OCI-LY7 (cell line): ENCODE measurements around the gene CTDSPL2. TPM values are rescaled to one million over a fixed set of nuclear protein-coding genes. Genes with fewer than 3 reads are reported as not detected.
A peak's percentile ranks its signal among the peaks of the same experiment; 100 is the strongest.
"Not testable (repeated sequence)": the region's sequence is repeated elsewhere in the genome, so short reads cannot be mapped to it uniquely, and the experiment has no call there.

Experiments
- BruUV-seq: library from RNA; stranded (reverse); fragments of 400-500 nt; replicated peaks from 2 replicates; lab custom pipeline; 2021; lab: Mats Ljungman, UMichigan
- CTCF ChIA-PET: fragments of 300-600 bp; sonication (Branson Sonifier 250); formaldehyde crosslinking; loops from one replicate; lab custom pipeline; 2022; ENCODE audit warnings: antibody characterized with exemption; ENCODE audit not compliant: unreplicated experiment; lab: Charles Lee
- POLR2A ChIA-PET: fragments of 300-600 bp; sonication (Branson Sonifier 250); formaldehyde crosslinking; loops from one replicate; lab custom pipeline; 2022; ENCODE audit warnings: antibody characterized with exemption; lab: Charles Lee
- DNase-seq: peaks from one replicate; pipeline ENCODE4 v3.0.0-alpha.2; 2015; ENCODE audit warnings: low spot score
- H2AFZ ChIP-seq: fragments of 200-600 bp; sonication (generic), shearing (Covaris generic); 2 replicates; pipeline ENCODE4 v1.6.1; 2014; ENCODE audit warnings: mild to moderate bottlenecking, antibody characterized with exemption, low read length, moderate library complexity
- H3K27ac ChIP-seq: fragments of 200-600 bp; sonication (generic); 2 replicates; pipeline ENCODE4 v1.5.1; 2014; ENCODE audit warnings: mixed run types, low read depth, mild to moderate bottlenecking, moderate library complexity, low read length, inconsistent platforms; ENCODE audit not compliant: poor library complexity, severe bottlenecking
- H3K36me3 ChIP-seq: fragments of 200-600 bp; sonication (generic); 2 replicates; pipeline ENCODE4 v1.6.1; 2014; ENCODE audit warnings: mild to moderate bottlenecking, antibody characterized with exemption, low read length, moderate library complexity, mixed read lengths; ENCODE audit not compliant: insufficient read depth
- H3K4me1 ChIP-seq: fragments of 200-600 bp; sonication (generic); 2 replicates; pipeline ENCODE4 v1.5.1; 2014; ENCODE audit warnings: mild to moderate bottlenecking, low read length; ENCODE audit not compliant: insufficient read depth, poor library complexity, severe bottlenecking
- H3K4me2 ChIP-seq: fragments of 200-600 bp; sonication (generic); 2 replicates; pipeline ENCODE4 v1.6.1; 2014; ENCODE audit warnings: mild to moderate bottlenecking, low read length
- H3K4me3 ChIP-seq: fragments of 200-600 bp; sonication (generic); 2 replicates; pipeline ENCODE4 v1.5.1; 2014; ENCODE audit warnings: mild to moderate bottlenecking, low read depth, low read length; ENCODE audit not compliant: poor library complexity, severe bottlenecking
- H3K79me2 ChIP-seq: fragments of 200-600 bp; sonication (generic); 2 replicates; pipeline ENCODE4 v1.6.1; 2016; ENCODE audit warnings: low read depth, mild to moderate bottlenecking, low read length, moderate library complexity, mixed read lengths; ENCODE audit not compliant: insufficient read depth
- H3K9me2 ChIP-seq: fragments of 200-600 bp; sonication (generic); 2 replicates; pipeline ENCODE4 v1.6.1; 2016; ENCODE audit warnings: mild to moderate bottlenecking, low read length, mixed read lengths; ENCODE audit not compliant: insufficient read depth
- H3K9me3 ChIP-seq: fragments of 200-600 bp; sonication (generic); 2 replicates; pipeline ENCODE4 v1.6.1; 2014; ENCODE audit warnings: mild to moderate bottlenecking, mixed run types, low read length, mixed read lengths
- H4K20me1 ChIP-seq: fragments of 200-600 bp; sonication (generic); 2 replicates; pipeline ENCODE4 v1.6.1; 2014; ENCODE audit warnings: mild to moderate bottlenecking, antibody characterized with exemption, low read length, moderate library complexity, mixed read lengths; ENCODE audit not compliant: insufficient read depth
- EZH2phosphoT487 ChIP-seq: fragments of 200-600 bp; sonication (generic); IDR thresholded peaks from 2 replicates; pipeline ENCODE4 v1.6.1; 2018; ENCODE audit warnings: low read depth, borderline replicate concordance, mild to moderate bottlenecking, mixed run types, antibody characterized with exemption, low read length, moderate library complexity, mixed read lengths
- intact Hi-C: fragments of 100-400 bp; cut with micrococcal nuclease; formaldehyde crosslinking; loops from one replicate; pipeline ENCODE4 v1.10.0; 2022; ENCODE audit not compliant: unreplicated experiment
- total RNA-seq, 2 experiments: library from RNA; depleted of rRNA in 1 of 2; stranded (reverse); fragments of >200 nt in 1 of 2; shearing (Covaris generic) in 1 of 2; gene quantifications; 2 replicates each; pipeline ENCODE4 v1.2.3, GENCODE V29; 2014 to 2022
- TF ChIP-seq, protein P1 (sequence below): fragments of 200-600 bp; sonication (generic); conservative IDR thresholded peaks from 2 replicates; pipeline ENCODE4 v1.5.1; 2014; ENCODE audit warnings: mild to moderate bottlenecking, antibody characterized with exemption, low read length, moderate library complexity, mixed read lengths

Gene CTDSPL2
- total RNA-seq, 2 experiments from 2014 or later = 88.0 to 138 TPM

DNA sequence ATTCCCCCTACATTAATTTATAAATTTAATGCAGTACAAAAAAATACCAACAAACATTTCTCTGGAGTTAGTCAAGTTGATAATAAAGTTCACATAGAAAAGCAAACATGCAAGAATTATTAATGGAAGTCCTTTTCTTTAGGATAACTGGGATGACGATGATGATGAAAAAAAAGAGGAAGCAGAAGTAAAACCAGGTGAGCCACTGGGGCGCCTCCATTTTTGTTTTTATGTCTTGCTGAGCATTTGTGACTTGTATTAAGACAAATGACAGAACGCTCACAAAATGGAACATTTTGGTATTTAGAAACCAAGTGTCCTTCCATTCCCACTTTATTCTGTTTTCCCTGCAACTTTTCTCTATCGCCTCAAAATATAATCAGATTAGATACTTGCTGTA lies 123.3 kb downstream of the CTDSPL2 start:
- DNase-seq = peak; percentile 28
- H2AFZ ChIP-seq = no peak overlapping the region
- BruUV-seq = no TSS peak
- H3K4me2 ChIP-seq = peak overlapping the region; percentile 20; the same call in 1 of the 2 replicates
- H3K4me1 ChIP-seq = peaks cover 21% of the 10 kb centered on the region
- peaks cover 82% of the 10 kb centered on the region for H3K36me3 ChIP-seq
- no peak overlapping the region for H3K27ac ChIP-seq
- H3K9me3 ChIP-seq = no peaks in the 10 kb centered on the region
- no peaks in the 10 kb centered on the region for H3K9me2 ChIP-seq
- peaks cover 64% of the 10 kb centered on the region for H3K79me2 ChIP-seq
- no peak overlapping the region for H3K4me3 ChIP-seq
- TF ChIP-seq, protein P1, sequence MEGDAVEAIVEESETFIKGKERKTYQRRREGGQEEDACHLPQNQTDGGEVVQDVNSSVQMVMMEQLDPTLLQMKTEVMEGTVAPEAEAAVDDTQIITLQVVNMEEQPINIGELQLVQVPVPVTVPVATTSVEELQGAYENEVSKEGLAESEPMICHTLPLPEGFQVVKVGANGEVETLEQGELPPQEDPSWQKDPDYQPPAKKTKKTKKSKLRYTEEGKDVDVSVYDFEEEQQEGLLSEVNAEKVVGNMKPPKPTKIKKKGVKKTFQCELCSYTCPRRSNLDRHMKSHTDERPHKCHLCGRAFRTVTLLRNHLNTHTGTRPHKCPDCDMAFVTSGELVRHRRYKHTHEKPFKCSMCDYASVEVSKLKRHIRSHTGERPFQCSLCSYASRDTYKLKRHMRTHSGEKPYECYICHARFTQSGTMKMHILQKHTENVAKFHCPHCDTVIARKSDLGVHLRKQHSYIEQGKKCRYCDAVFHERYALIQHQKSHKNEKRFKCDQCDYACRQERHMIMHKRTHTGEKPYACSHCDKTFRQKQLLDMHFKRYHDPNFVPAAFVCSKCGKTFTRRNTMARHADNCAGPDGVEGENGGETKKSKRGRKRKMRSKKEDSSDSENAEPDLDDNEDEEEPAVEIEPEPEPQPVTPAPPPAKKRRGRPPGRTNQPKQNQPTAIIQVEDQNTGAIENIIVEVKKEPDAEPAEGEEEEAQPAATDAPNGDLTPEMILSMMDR = 0 out of 2 replicates have a peak, but pooled peaks have one; percentile 32
- no peak for TF ChIP-seq EZH2phosphoT487
- ChIA-PET CTCF (no interaction called here), POLR2A (interaction anchor here (1.1 to 1.5 kb wide), 2 partner anchors 8 to 13 kb away, joined by 4 to 6 read pairs; no protein-coding TSS in a partner anchor)
- intact Hi-C loops = no loop called here
- H4K20me1 ChIP-seq = peaks cover 13% of the 10 kb centered on the region; the same call in 1 of the 2 replicates

DNA sequence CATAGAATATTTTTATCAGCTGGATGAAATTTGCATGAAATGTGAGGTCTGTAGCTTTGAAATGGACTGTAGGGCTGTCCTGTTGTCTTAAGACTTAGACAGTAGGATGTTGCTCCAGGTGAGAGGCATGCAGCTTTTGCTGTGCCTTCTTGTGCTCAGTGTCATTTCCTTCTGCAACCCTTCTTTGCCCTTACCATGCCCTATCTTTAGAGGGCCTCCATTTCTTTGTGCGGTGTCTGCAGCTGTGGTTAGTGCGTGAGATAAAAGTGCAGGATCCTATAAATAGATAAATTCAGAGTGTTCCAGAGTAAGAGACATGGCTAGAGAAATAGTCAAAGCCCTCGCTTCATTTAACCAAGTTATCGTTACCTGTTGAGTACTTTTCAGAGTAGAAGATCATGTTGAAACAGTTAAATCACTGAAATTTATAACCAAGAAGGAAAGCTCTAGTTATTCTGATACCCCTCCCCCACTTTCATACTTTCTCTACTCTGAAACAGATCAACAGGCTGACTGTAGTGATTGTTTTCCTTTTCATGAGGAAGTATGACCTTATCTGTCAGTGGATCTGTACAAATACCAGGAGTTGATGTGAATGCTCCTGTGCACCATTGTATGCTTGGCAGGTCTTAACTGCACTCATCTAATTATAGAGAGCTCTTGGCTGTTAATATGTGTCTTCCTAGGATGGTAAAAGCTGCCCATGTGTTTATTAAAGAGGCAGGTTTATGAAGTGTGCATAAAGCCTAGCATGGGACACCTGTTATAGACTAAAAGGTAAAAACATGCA lies 127.7 kb downstream of the CTDSPL2 start:
- ChIA-PET POLR2A (interaction anchor here (0.6 to 1.7 kb wide), 3 partner anchors 9 to 17 kb away, joined by 3 to 6 read pairs (median 5); no protein-coding TSS in a partner anchor), CTCF (no interaction called here)
- TF ChIP-seq, protein P1 = no peak
- no peak for TF ChIP-seq EZH2phosphoT487
- peaks cover 26% of the 10 kb centered on the region; the same call in 1 of the 2 replicates for H3K79me2 ChIP-seq
- H3K4me2 ChIP-seq = no peak overlapping the region
- H3K36me3 ChIP-seq = peaks cover 99% of the 10 kb centered on the region
- DNase-seq = no peak
- BruUV-seq = no TSS peak
- H3K27ac ChIP-seq = no peak overlapping the region
- intact Hi-C loops = no loop called here
- H3K9me2 ChIP-seq = no peaks in the 10 kb centered on the region
- peaks cover 8% of the 10 kb centered on the region; the same call in 1 of the 2 replicates for H4K20me1 ChIP-seq
- peaks cover 10% of the 10 kb centered on the region for H3K4me1 ChIP-seq
- no peaks in the 10 kb centered on the region for H3K9me3 ChIP-seq
- no peak overlapping the region for H2AFZ ChIP-seq
- H3K4me3 ChIP-seq = no peak overlapping the region

DNA sequence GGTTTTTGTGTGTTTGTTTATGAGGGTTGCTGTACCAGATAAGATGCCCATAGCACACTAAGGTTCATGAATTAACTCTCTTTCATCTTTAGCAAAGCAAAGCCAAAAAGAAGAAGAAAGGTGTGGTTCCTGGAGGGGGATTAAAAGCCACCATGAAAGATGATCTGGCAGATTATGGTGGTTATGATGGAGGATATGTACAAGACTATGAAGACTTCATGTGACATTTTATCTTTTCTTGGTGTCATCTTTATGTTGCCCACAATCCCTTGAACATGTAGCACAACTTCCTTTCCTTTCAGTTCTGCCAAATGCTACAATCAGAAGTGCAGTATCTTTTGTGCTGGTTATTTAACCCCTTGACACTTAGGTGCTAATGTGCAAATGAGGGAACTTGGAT lies 133.5 kb downstream of the CTDSPL2 start:
- H2AFZ ChIP-seq, H3K27ac ChIP-seq, H3K9me2 ChIP-seq, H3K4me2 ChIP-seq, H4K20me1 ChIP-seq, H3K79me2 ChIP-seq, DNase-seq, H3K9me3 ChIP-seq, BruUV-seq, H3K4me1 ChIP-seq, CTCF ChIA-PET, intact Hi-C loops, H3K4me3 ChIP-seq: not testable (repeated sequence)
- H3K36me3 ChIP-seq = peaks cover 100% of the 10 kb centered on the region
- POLR2A ChIA-PET = interaction anchor here (0.6 kb wide), 1 partner anchor 77 kb away, joined by 5 read pairs; no protein-coding TSS in a partner anchor
